ENCODE results near the gene TIMP2. TPM values are rescaled to one million over a fixed set of nuclear protein-coding genes. Genes with fewer than 3 reads are reported as not detected.

TIMP2 gene
- total RNA-seq, 1 experiment from 2014 or later, result 64.8 TPM

DNA sequence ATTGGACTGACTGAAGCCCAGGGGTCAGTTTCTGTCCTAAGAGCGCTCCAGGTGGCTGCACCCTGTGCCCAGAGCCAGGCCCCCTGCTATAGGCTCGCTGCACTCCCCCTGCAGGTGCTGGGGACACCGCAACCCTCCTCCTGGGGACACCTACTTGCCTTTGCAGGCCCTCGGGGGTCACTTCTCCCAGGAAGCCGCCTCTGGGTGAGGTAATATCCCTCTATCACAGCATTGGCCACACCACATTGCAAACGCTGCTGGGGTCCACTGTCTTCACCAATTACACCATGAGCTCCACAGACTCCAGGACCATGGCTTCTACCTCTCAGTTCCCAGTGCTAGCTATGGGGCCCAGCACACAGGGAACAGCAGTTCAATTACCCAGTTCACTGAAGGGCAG is 99.5 kb downstream of the TIMP2 start:
- no peak for ATAC-seq
- H3K4me2 ChIP-seq (ENCODE audit: low read length), result no peak overlapping the region
- H3K9ac ChIP-seq (ENCODE audit: low read length), result no peak overlapping the region
- H3K79me2 ChIP-seq (ENCODE audit: insufficient read depth, low read length), result peaks cover 79% of the 10 kb centered on the region
- no peaks in the 10 kb centered on the region for H3K27me3 ChIP-seq (ENCODE audit: insufficient read depth, low read length)
- H3K4me3 ChIP-seq (replicated peaks in 1 of 2; ENCODE audit: low read depth in 1 of 2, low read length in 2 of 2), result no peak overlapping the region
- H3K9me3 ChIP-seq (ENCODE audit: control insufficient read depth in 1 of 2, insufficient read depth in 1 of 2, low read depth in 1 of 2, low read length in 2 of 2), result no peaks in the 10 kb centered on the region
- peaks cover 20% of the 10 kb centered on the region; the same call in 1 of the 2 replicates for H4K20me1 ChIP-seq (ENCODE audit: insufficient read depth)
- TF ChIP-seq CEBPB (IDR thresholded peaks at IDR 0.05; ENCODE audit: low read depth), result no peak
- TF ChIP-seq MAX (IDR thresholded peaks at IDR 0.05), result no peak
- POLR2A ChIA-PET, result no interaction called here
- BruUV-seq (replicated peaks), result TSS peak; percentile 2
- no peaks in the 10 kb centered on the region for H3K9me2 ChIP-seq (ENCODE audit: insufficient read depth)
- intact Hi-C loops (cut with micrococcal nuclease), result no loop called here
- no peak overlapping the region for H2AFZ ChIP-seq (ENCODE audit: low read depth, low read length, poor library complexity, severe bottlenecking)
- DNase-seq (ENCODE audit: low read depth, low spot score), result no peak
- RAD21 ChIA-PET (ENCODE audit: low non-redundant PET in 1 of 2, low total read pairs in 2 of 2, uncharacterized antibody in 2 of 2, unreplicated experiment in 2 of 2), result no interaction called here
- H3K36me3 ChIP-seq (ENCODE audit: control insufficient read depth in 1 of 2, insufficient read depth in 2 of 2, low read length in 2 of 2), result peaks cover 72 to 92% of the 10 kb centered on the region in 2 experiments
- CTCF ChIA-PET, result no interaction called here
- no peak overlapping the region; the same call in 1 of the 2 replicates for H3K27ac ChIP-seq (ENCODE audit: low read depth, low read length)
- no peaks in the 10 kb centered on the region for H3K4me1 ChIP-seq (ENCODE audit: control insufficient read depth in 1 of 2, insufficient read depth in 2 of 2, low read length in 2 of 2)

- Histone ChIP-seq H3K27me3 (ENCODE audit: insufficient read depth, low read length) (no peaks in the 10 kb centered on the region), H3K9me3 (ENCODE audit: control insufficient read depth in 1 of 2, insufficient read depth in 1 of 2, low read depth in 1 of 2, low read length in 2 of 2) (no peaks in the 10 kb centered on the region), H3K4me1 (ENCODE audit: control insufficient read depth in 1 of 2, insufficient read depth in 2 of 2, low read length in 2 of 2) (no peaks in the 10 kb centered on the region), H3K4me3 (replicated peaks in 1 of 2; ENCODE audit: low read depth in 1 of 2, low read length in 2 of 2) (no peak overlapping the region), H3K36me3 (ENCODE audit: control insufficient read depth in 1 of 2, insufficient read depth in 2 of 2, low read length in 2 of 2) (peaks cover 77 to 92% of the 10 kb centered on the region in 2 experiments), H3K27ac (ENCODE audit: low read depth, low read length) (no peak overlapping the region), H3K9me2 (ENCODE audit: insufficient read depth) (no peaks in the 10 kb centered on the region), H4K20me1 (ENCODE audit: insufficient read depth) (peaks cover 18% of the 10 kb centered on the region; the same call in 1 of the 2 replicates), H3K9ac (ENCODE audit: low read length) (no peak overlapping the region), H3K79me2 (ENCODE audit: insufficient read depth, low read length) (peaks cover 70% of the 10 kb centered on the region), H3K4me2 (ENCODE audit: low read length) (no peak overlapping the region), H2AFZ (ENCODE audit: low read depth, low read length, poor library complexity, severe bottlenecking) (no peak overlapping the region)
- ChIA-PET RAD21 (ENCODE audit: low non-redundant PET in 1 of 2, low total read pairs in 2 of 2, uncharacterized antibody in 2 of 2, unreplicated experiment in 2 of 2) (no interaction called here), POLR2A (no interaction called here), CTCF (no interaction called here)
- BruUV-seq (replicated peaks), result no TSS peak
- intact Hi-C loops (cut with micrococcal nuclease), result no loop called here
- ATAC-seq (no peak), DNase-seq (ENCODE audit: low read depth, low spot score) (no peak)
- TF ChIP-seq EZH2 (IDR thresholded peaks at IDR 0.05), result no peak
- no peak for TF ChIP-seq SIN3A (IDR thresholded peaks at IDR 0.05; ENCODE audit: low read depth)
- TF ChIP-seq, protein P1, sequence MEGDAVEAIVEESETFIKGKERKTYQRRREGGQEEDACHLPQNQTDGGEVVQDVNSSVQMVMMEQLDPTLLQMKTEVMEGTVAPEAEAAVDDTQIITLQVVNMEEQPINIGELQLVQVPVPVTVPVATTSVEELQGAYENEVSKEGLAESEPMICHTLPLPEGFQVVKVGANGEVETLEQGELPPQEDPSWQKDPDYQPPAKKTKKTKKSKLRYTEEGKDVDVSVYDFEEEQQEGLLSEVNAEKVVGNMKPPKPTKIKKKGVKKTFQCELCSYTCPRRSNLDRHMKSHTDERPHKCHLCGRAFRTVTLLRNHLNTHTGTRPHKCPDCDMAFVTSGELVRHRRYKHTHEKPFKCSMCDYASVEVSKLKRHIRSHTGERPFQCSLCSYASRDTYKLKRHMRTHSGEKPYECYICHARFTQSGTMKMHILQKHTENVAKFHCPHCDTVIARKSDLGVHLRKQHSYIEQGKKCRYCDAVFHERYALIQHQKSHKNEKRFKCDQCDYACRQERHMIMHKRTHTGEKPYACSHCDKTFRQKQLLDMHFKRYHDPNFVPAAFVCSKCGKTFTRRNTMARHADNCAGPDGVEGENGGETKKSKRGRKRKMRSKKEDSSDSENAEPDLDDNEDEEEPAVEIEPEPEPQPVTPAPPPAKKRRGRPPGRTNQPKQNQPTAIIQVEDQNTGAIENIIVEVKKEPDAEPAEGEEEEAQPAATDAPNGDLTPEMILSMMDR (IDR thresholded peaks at IDR 0.05 in 2 of 3, conservative IDR thresholded peaks at IDR 0.05 in 1 of 3; ENCODE audit: borderline replicate concordance in 1 of 3, insufficient read depth in 1 of 3, low read depth in 2 of 3, low read length in 2 of 3), result no peak
- TF ChIP-seq POLR2AphosphoS5 (IDR thresholded peaks at IDR 0.05; ENCODE audit: low read depth, low read length), result no peak
- TF ChIP-seq ZFX (IDR thresholded peaks at IDR 0.05), result no peak
- no peak for TF ChIP-seq ZNF274 (IDR thresholded peaks at IDR 0.05; ENCODE audit: low read depth, low read length)
- no peak for TF ChIP-seq POLR2A (IDR thresholded peaks at IDR 0.05; ENCODE audit: borderline replicate concordance, extremely low read depth, insufficient read depth, insufficient read length)
- TF ChIP-seq, protein P2, sequence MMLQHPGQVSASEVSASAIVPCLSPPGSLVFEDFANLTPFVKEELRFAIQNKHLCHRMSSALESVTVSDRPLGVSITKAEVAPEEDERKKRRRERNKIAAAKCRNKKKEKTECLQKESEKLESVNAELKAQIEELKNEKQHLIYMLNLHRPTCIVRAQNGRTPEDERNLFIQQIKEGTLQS (IDR thresholded peaks at IDR 0.05), result no peak
- no peak for TF ChIP-seq EGR1 (IDR thresholded peaks at IDR 0.05; ENCODE audit: low read depth)
- no peak for TF ChIP-seq EZH2phosphoT487 (IDR thresholded peaks at IDR 0.05; ENCODE audit: borderline replicate concordance)
- no peak for TF ChIP-seq MAX (IDR thresholded peaks at IDR 0.05)
- TF ChIP-seq, protein P3, sequence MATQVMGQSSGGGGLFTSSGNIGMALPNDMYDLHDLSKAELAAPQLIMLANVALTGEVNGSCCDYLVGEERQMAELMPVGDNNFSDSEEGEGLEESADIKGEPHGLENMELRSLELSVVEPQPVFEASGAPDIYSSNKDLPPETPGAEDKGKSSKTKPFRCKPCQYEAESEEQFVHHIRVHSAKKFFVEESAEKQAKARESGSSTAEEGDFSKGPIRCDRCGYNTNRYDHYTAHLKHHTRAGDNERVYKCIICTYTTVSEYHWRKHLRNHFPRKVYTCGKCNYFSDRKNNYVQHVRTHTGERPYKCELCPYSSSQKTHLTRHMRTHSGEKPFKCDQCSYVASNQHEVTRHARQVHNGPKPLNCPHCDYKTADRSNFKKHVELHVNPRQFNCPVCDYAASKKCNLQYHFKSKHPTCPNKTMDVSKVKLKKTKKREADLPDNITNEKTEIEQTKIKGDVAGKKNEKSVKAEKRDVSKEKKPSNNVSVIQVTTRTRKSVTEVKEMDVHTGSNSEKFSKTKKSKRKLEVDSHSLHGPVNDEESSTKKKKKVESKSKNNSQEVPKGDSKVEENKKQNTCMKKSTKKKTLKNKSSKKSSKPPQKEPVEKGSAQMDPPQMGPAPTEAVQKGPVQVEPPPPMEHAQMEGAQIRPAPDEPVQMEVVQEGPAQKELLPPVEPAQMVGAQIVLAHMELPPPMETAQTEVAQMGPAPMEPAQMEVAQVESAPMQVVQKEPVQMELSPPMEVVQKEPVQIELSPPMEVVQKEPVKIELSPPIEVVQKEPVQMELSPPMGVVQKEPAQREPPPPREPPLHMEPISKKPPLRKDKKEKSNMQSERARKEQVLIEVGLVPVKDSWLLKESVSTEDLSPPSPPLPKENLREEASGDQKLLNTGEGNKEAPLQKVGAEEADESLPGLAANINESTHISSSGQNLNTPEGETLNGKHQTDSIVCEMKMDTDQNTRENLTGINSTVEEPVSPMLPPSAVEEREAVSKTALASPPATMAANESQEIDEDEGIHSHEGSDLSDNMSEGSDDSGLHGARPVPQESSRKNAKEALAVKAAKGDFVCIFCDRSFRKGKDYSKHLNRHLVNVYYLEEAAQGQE (IDR thresholded peaks at IDR 0.05; ENCODE audit: low read depth), result no peak
- no peak for TF ChIP-seq SRF (IDR thresholded peaks at IDR 0.05; ENCODE audit: low read depth)
- TF ChIP-seq FOSL1 (IDR thresholded peaks at IDR 0.05; ENCODE audit: low read depth), result no peak
- TF ChIP-seq RAD21 (IDR thresholded peaks at IDR 0.05; ENCODE audit: low read depth), result no peak
- no peak for TF ChIP-seq CBX3 (IDR thresholded peaks at IDR 0.05; ENCODE audit: low read depth)
These were observed 100.9 kb downstream of the TIMP2 start for GRCh38 chr17:78824240-78824639.

Measured in HCT116 (cell line).